ENCODE results near the gene BCAR3. TPM values are rescaled to one million over a fixed set of nuclear protein-coding genes. Genes with fewer than 3 reads are reported as not detected.

Gene BCAR3
- total RNA-seq, 1 experiment from 2014 or later: 9.3 TPM

DNA sequence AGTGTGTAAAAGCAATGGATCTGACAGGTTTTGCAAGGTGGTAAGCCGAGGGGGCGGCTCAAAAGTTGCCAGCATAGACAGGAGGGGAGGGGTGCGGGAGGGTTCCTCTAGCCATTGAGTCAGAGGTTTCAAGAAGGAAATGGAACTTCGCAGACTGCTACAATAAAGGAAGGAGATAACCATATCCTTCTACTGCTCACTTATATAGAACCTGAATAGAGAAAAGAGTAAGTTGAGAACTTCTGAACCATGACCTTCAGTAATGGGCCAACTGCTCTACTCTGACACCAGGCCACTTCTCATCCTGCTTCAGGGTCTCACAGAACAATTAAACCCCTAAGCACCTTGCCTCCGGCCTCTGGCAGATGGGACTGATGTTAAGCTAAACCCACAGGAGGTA is 26.3 kb upstream of the BCAR3 start:
- no peak for DNase-seq
- Mint-ChIP-seq H3K27me3 (ENCODE audit: insufficient read depth, unreplicated experiment) (no peaks in the 10 kb centered on the region), H3K4me1 (ENCODE audit: low read depth, unreplicated experiment) (peaks cover 20% of the 10 kb centered on the region), H3K9me3 (ENCODE audit: unreplicated experiment) (no peaks in the 10 kb centered on the region), H3K36me3 (ENCODE audit: insufficient read depth, unreplicated experiment) (no peaks in the 10 kb centered on the region), H3K27ac (ENCODE audit: unreplicated experiment) (no peak overlapping the region), H3K4me3 (ENCODE audit: unreplicated experiment) (no peak overlapping the region)
- TF ChIP-seq, protein P1, sequence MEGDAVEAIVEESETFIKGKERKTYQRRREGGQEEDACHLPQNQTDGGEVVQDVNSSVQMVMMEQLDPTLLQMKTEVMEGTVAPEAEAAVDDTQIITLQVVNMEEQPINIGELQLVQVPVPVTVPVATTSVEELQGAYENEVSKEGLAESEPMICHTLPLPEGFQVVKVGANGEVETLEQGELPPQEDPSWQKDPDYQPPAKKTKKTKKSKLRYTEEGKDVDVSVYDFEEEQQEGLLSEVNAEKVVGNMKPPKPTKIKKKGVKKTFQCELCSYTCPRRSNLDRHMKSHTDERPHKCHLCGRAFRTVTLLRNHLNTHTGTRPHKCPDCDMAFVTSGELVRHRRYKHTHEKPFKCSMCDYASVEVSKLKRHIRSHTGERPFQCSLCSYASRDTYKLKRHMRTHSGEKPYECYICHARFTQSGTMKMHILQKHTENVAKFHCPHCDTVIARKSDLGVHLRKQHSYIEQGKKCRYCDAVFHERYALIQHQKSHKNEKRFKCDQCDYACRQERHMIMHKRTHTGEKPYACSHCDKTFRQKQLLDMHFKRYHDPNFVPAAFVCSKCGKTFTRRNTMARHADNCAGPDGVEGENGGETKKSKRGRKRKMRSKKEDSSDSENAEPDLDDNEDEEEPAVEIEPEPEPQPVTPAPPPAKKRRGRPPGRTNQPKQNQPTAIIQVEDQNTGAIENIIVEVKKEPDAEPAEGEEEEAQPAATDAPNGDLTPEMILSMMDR (IDR thresholded peaks at IDR 0.05; ENCODE audit: insufficient read depth in 1 of 2, low read depth in 1 of 2, low read length in 1 of 2, severe bottlenecking in 1 of 2, unreplicated experiment in 1 of 2): no peak
- H3K4me3 ChIP-seq (ENCODE audit: low read depth, low read length): no peak overlapping the region
- H3K4me1 ChIP-seq: peaks cover 6% of the 10 kb centered on the region; the same call in 1 of the 2 replicates
- ChIA-PET CTCF (no interaction called here), POLR2A (no interaction called here)
- H3K27me3 ChIP-seq (replicated peaks; ENCODE audit: control insufficient read depth, insufficient read depth, low read length): no peaks in the 10 kb centered on the region
- intact Hi-C loops (cut with micrococcal nuclease; ENCODE audit: unreplicated experiment): no loop called here
- H3K36me3 ChIP-seq (ENCODE audit: control insufficient read depth, insufficient read depth, low read length): no peaks in the 10 kb centered on the region
- no peaks in the 10 kb centered on the region for H3K9me3 ChIP-seq
- no TSS peak for BruUV-seq (replicated peaks)

DNA sequence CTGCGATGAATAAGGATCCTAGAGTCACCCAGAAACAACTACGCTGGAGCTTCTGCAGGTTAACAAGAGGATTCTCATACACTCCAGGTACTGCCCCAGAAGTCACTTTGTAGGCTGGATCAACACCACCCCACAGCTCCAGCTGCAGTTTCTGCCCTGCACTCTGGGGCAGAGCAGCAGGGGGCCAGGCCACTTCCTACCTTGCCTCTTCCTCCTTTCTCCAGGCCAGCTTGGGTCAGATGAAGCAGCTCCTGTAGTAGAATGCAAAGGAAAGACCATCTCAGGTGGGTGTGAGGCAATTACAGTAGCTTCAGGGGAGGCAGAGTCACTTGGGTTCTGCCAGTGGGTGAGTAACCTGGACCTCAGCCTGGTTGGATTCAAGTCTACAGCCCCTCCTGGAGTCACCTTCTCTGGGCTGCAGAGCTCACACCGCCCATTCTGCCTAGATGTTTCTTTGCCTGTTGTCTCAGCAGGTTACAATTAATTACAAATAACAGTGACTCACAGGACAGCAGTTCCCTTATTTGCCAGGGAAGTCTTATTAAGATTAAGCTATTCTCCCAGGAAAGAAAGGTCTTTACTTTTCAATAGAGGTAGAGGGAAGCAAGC is 24.4 kb upstream of the BCAR3 start:
- peaks cover 6% of the 10 kb centered on the region; the same call in 1 of the 2 replicates for H3K4me1 ChIP-seq
- DNase-seq: no peak
- no peaks in the 10 kb centered on the region for H3K36me3 ChIP-seq (ENCODE audit: control insufficient read depth, insufficient read depth, low read length)
- H3K27me3 ChIP-seq (replicated peaks; ENCODE audit: control insufficient read depth, insufficient read depth, low read length): no peaks in the 10 kb centered on the region
- Mint-ChIP-seq H3K4me3 (ENCODE audit: unreplicated experiment) (no peak overlapping the region), H3K4me1 (ENCODE audit: low read depth, unreplicated experiment) (peaks cover 16% of the 10 kb centered on the region), H3K27ac (ENCODE audit: unreplicated experiment) (no peak overlapping the region), H3K27me3 (ENCODE audit: insufficient read depth, unreplicated experiment) (no peaks in the 10 kb centered on the region), H3K9me3 (ENCODE audit: unreplicated experiment) (no peaks in the 10 kb centered on the region), H3K36me3 (ENCODE audit: insufficient read depth, unreplicated experiment) (no peaks in the 10 kb centered on the region)
- BruUV-seq (replicated peaks): no TSS peak
- no peaks in the 10 kb centered on the region for H3K9me3 ChIP-seq
- TF ChIP-seq, protein P1 (IDR thresholded peaks at IDR 0.05; ENCODE audit: insufficient read depth in 1 of 2, low read depth in 1 of 2, low read length in 1 of 2, severe bottlenecking in 1 of 2, unreplicated experiment in 1 of 2): no peak
- intact Hi-C loops (cut with micrococcal nuclease; ENCODE audit: unreplicated experiment): no loop called here
- H3K4me3 ChIP-seq (ENCODE audit: low read depth, low read length): no peak overlapping the region
- ChIA-PET CTCF (interaction anchor here (0.6 to 1.3 kb wide), 2 partner anchors 69 to 108 kb away, joined by 3 read pairs; no protein-coding TSS in a partner anchor), POLR2A (no interaction called here)

DNA sequence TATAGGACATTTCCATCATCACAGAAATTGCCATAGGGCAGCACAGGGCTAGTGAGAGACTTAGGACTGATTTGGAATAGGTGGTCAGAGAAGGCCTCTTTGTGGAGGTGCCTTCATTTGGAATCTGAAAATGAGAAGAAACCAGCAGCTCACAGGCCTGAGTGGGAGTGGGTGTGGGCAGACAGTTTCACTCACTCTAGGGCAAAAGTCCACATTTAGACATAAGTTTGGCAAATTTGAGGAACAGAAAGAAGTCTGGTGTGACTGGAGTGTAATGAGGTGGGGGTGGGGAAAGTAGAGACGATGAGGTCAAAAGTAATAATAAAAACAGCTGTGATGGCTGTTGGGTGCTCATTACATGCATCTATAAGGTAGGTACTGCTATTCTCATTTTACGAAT is 22.4 kb upstream of the BCAR3 start:
- no peaks in the 10 kb centered on the region for H3K27me3 Mint-ChIP-seq (ENCODE audit: insufficient read depth, unreplicated experiment)
- Histone ChIP-seq H3K27me3 (replicated peaks; ENCODE audit: control insufficient read depth, insufficient read depth, low read length) (no peaks in the 10 kb centered on the region), H3K36me3 (ENCODE audit: control insufficient read depth, insufficient read depth, low read length) (no peaks in the 10 kb centered on the region), H3K9me3 (no peaks in the 10 kb centered on the region), H3K4me3 (ENCODE audit: low read depth, low read length) (no peak overlapping the region), H3K4me1 (no peaks in the 10 kb centered on the region)
- POLR2A ChIA-PET: no interaction called here
- H3K9me3 Mint-ChIP-seq (ENCODE audit: unreplicated experiment): no peaks in the 10 kb centered on the region
- no peaks in the 10 kb centered on the region for H3K36me3 Mint-ChIP-seq (ENCODE audit: insufficient read depth, unreplicated experiment)
- CTCF ChIA-PET: interaction anchor here (0.6 kb wide), 1 partner anchor 65 kb away, joined by 3 read pairs; no protein-coding TSS in a partner anchor
- TF ChIP-seq, protein P1 (IDR thresholded peaks at IDR 0.05; ENCODE audit: insufficient read depth in 1 of 2, low read depth in 1 of 2, low read length in 1 of 2, severe bottlenecking in 1 of 2, unreplicated experiment in 1 of 2): no peak
- peaks cover 8% of the 10 kb centered on the region for H3K4me1 Mint-ChIP-seq (ENCODE audit: low read depth, unreplicated experiment)
- intact Hi-C loops (cut with micrococcal nuclease; ENCODE audit: unreplicated experiment): no loop called here
- no peak overlapping the region for H3K27ac Mint-ChIP-seq (ENCODE audit: unreplicated experiment)
- no peak overlapping the region for H3K4me3 Mint-ChIP-seq (ENCODE audit: unreplicated experiment)
- DNase-seq: no peak
- BruUV-seq (replicated peaks): no TSS peak

Data from Caco-2 (cell line).